ENCODE data around the gene BMPER.

The BMPER gene

GRCh38 chr7:34104115-34104514, 198.8 kb downstream of the BMPER start:
- no peak for DNase-seq

- no peak for DNase-seq
These were observed 199.7 kb downstream of the BMPER start for GRCh38 chr7:34104992-34105391.

GRCh38 chr7:34107276-34107675, 201.9 kb downstream of the BMPER start:
- DNase-seq, result no peak

- no peak for DNase-seq
These were observed 202.8 kb downstream of the BMPER start for GRCh38 chr7:34108165-34108564.

GRCh38 chr7:34109936-34110780, 204.8 kb downstream of the BMPER start:
- DNase-seq, result no peak

GRCh38 chr7:34111031-34111430, 205.7 kb downstream of the BMPER start:
- DNase-seq, result no peak

- DNase-seq, result no peak
These were observed 210.2 kb downstream of the BMPER start for GRCh38 chr7:34115503-34115902.

GRCh38 chr7:34117573-34117972, 212.2 kb downstream of the BMPER start:
- DNase-seq, result no peak

- no peak for DNase-seq
These were observed 216.0 kb downstream of the BMPER start for GRCh38 chr7:34121366-34121765.

GRCh38 chr7:34123316-34123715, 218.0 kb downstream of the BMPER start:
- DNase-seq, result no peak

- no peak for DNase-seq
These were observed 219.4 kb downstream of the BMPER start for GRCh38 chr7:34124765-34125164.

GRCh38 chr7:34128762-34129161, 223.4 kb downstream of the BMPER start:
- no peak for DNase-seq

GRCh38 chr7:34130558-34131295, 225.4 kb downstream of the BMPER start:
- DNase-seq, result no peak

- DNase-seq, result no peak
These were observed 226.0 kb downstream of the BMPER start for GRCh38 chr7:34131371-34131770.

GRCh38 chr7:34133356-34133982, 228.1 kb downstream of the BMPER start:
- no peak for DNase-seq

- no peak for DNase-seq
These were observed 228.8 kb downstream of the BMPER start for GRCh38 chr7:34133983-34134782.

- DNase-seq, result no peak
These were observed 230.6 kb downstream of the BMPER start for GRCh38 chr7:34135924-34136323.

- no peak for DNase-seq
These were observed 231.4 kb downstream of the BMPER start for GRCh38 chr7:34136698-34137097.

- no peak for DNase-seq
These were observed 231.8 kb downstream of the BMPER start for GRCh38 chr7:34137176-34137575.

- no peak for DNase-seq
These were observed 233.1 kb downstream of the BMPER start for GRCh38 chr7:34138483-34138882.

- DNase-seq, result no peak
These were observed 233.7 kb downstream of the BMPER start for GRCh38 chr7:34139086-34139485.

GRCh38 chr7:34140066-34140465, 234.7 kb downstream of the BMPER start:
- DNase-seq, result no peak

GRCh38 chr7:34143402-34143801, 238.1 kb downstream of the BMPER start:
- DNase-seq, result no peak
